Naive thymus-derived CD4-positive, alpha-beta T cell (primary cell): ENCODE measurements around the gene NMNAT2. TPM values are rescaled to one million over a fixed set of nuclear protein-coding genes. Genes with fewer than 3 reads are reported as not detected.
"Not testable (repeated sequence)": the region's sequence is repeated elsewhere in the genome, so short reads cannot be mapped to it uniquely, and the experiment has no call there.

Source experiments
- ATAC-seq: fragments of 150-1000 bp; cut with Tn5 transposase; 2 replicates; pipeline ENCODE4 v1.10.0; 2021; ENCODE audit warnings: mild to moderate bottlenecking, moderate library complexity
- CTCF ChIA-PET: fragments of 350-600 bp; sonication (Branson Sonifier 250); formaldehyde crosslinking; loops from one replicate; lab custom pipeline; 2021; ENCODE audit warnings: antibody characterized with exemption; lab: Charles Lee
- POLR2A ChIA-PET: fragments of 350-600 bp; sonication (Branson Sonifier 250); formaldehyde crosslinking; loops from one replicate; lab custom pipeline; 2021; ENCODE audit warnings: antibody characterized with exemption, inconsistent platforms; lab: Charles Lee
- DNase-seq, 9 donors: peaks; one replicate each; pipeline versions ENCODE4 v3.0.0 to v3.0.0-alpha.2; 2020 to 2022; ENCODE audit warnings: mixed read lengths in 1 of 9
- H3K27ac ChIP-seq: one replicate; pipeline ENCODE4 v1.7.0; 2013; ENCODE audit warnings: mild to moderate bottlenecking, low read depth, low read length, moderate library complexity
- H3K27me3 ChIP-seq, 2 donors: one replicate each; pipeline ENCODE4 v1.7.0; 2013; ENCODE audit warnings: low read length in 2 of 2, mild to moderate bottlenecking in 2 of 2, moderate library complexity in 2 of 2; ENCODE audit not compliant: control insufficient read depth in 2 of 2, insufficient read depth in 2 of 2
- H3K36me3 ChIP-seq, 3 experiments: 1 replicate in 2 of 3; 2 replicates in 1 of 3; pipeline ENCODE4 v1.7.0; 2013; ENCODE audit warnings: low read length in 3 of 3, mild to moderate bottlenecking in 3 of 3, moderate library complexity in 1 of 3; ENCODE audit not compliant: insufficient read depth in 3 of 3, control insufficient read depth in 2 of 3
- H3K4me1 ChIP-seq, 2 donors: one replicate each; pipeline ENCODE4 v1.7.0; 2013; ENCODE audit warnings: low read length in 2 of 2, mild to moderate bottlenecking in 2 of 2, moderate library complexity in 1 of 2; ENCODE audit not compliant: control insufficient read depth in 2 of 2, insufficient read depth in 2 of 2
- H3K4me3 ChIP-seq: 2 replicates; pipeline ENCODE4 v1.7.0; 2013; ENCODE audit warnings: mild to moderate bottlenecking, low read length
- H3K9me3 ChIP-seq, 3 experiments: 1 replicate in 2 of 3; 2 replicates in 1 of 3; pipeline ENCODE4 v1.7.0; 2013; ENCODE audit warnings: low read length in 3 of 3; ENCODE audit not compliant: control insufficient read depth in 2 of 3
- H3K27ac Mint-ChIP-seq, 9 donors: one replicate each; pipeline ENCODE4 v1.8.0; 2020 to 2022; ENCODE audit warnings: mixed read lengths in 9 of 9, mild to moderate bottlenecking in 8 of 9, moderate library complexity in 5 of 9, inconsistent platforms in 2 of 9
- H3K27me3 Mint-ChIP-seq, 5 donors: one replicate each; pipeline ENCODE4 v1.8.0; 2021 to 2022; ENCODE audit warnings: mixed read lengths in 5 of 5, mild to moderate bottlenecking in 1 of 5
- H3K36me3 Mint-ChIP-seq, 5 donors: one replicate each; pipeline ENCODE4 v1.8.0; 2020 to 2022; ENCODE audit warnings: mixed read lengths in 5 of 5, mild to moderate bottlenecking in 3 of 5, inconsistent platforms in 1 of 5
- H3K4me1 Mint-ChIP-seq, 7 donors: one replicate each; pipeline ENCODE4 v1.8.0; 2020 to 2022; ENCODE audit warnings: mixed read lengths in 7 of 7, mild to moderate bottlenecking in 3 of 7, inconsistent platforms in 1 of 7
- H3K4me3 Mint-ChIP-seq, 10 donors: one replicate each; pipeline ENCODE4 v1.8.0; 2020 to 2022; ENCODE audit warnings: mild to moderate bottlenecking in 10 of 10, mixed read lengths in 10 of 10, moderate library complexity in 6 of 10, inconsistent platforms in 2 of 10
- H3K9me3 Mint-ChIP-seq, 11 donors: one replicate each; pipeline ENCODE4 v1.8.0; 2020 to 2022; ENCODE audit warnings: mixed read lengths in 11 of 11, mild to moderate bottlenecking in 4 of 11, inconsistent platforms in 1 of 11, moderate library complexity in 1 of 11
- intact Hi-C, 2 donors: fragments of 100-400 bp; cut with micrococcal nuclease; formaldehyde crosslinking; loops; one replicate each; pipeline ENCODE4 v1.15.1; 2023
- polyA plus RNA-seq, 2 donors: library from polyadenylated mRNA; unstranded; fragments of 300-500 nt; fragmentation: Illumina TruSeq; gene quantifications; one replicate each; pipeline ENCODE4 v1.2.3, GENCODE V29; 2021
- total RNA-seq, 6 experiments: library from RNA in 5 of 6; stranded (reverse) in 5 of 6; gene quantifications; 1 replicate in 5 of 6; 2 replicates in 1 of 6; pipeline ENCODE4 v1.2.3 and lab custom pipeline; 2021 to 2026

The NMNAT2 gene
- total and polyA plus RNA-seq, 7 experiments from 2014 or later, result 0.07 to 0.24 TPM; not detected in 5

- no peaks in the 10 kb centered on the region for H3K9me3 Mint-ChIP-seq
- no peak overlapping the region for H3K4me3 Mint-ChIP-seq
- no peaks in the 10 kb centered on the region for H3K36me3 Mint-ChIP-seq
- Histone ChIP-seq H3K4me1 (no peaks in the 10 kb centered on the region), H3K9me3 (no peaks in the 10 kb centered on the region), H3K27me3 (no peaks in the 10 kb centered on the region), H3K27ac (no peak overlapping the region), H3K4me3 (no peak overlapping the region), H3K36me3 (no peaks in the 10 kb centered on the region)
- no peak overlapping the region for H3K27ac Mint-ChIP-seq
- ChIA-PET CTCF (no interaction called here), POLR2A (no interaction called here)
- peaks cover 4 to 18% (median 8%) of the 10 kb centered on the region in 5 donors for H3K27me3 Mint-ChIP-seq
- DNase-seq (no peak), ATAC-seq (no peak)
- no peaks in the 10 kb centered on the region for H3K4me1 Mint-ChIP-seq
- intact Hi-C loops, result no loop called here
These were observed 175.6 kb downstream of the NMNAT2 start for GRCh38 chr1:183242556-183242955.

- H3K4me3 ChIP-seq, result no peak overlapping the region
- no peak overlapping the region for H3K27ac ChIP-seq
- ATAC-seq, result no peak
- POLR2A ChIA-PET, result no interaction called here
- Mint-ChIP-seq H3K9me3 (no peaks in the 10 kb centered on the region), H3K4me3 (no peak overlapping the region), H3K27me3 (peaks cover 4 to 14% (median 8%) of the 10 kb centered on the region in 5 donors), H3K36me3 (no peaks in the 10 kb centered on the region), H3K27ac (no peak overlapping the region), H3K4me1 (no peaks in the 10 kb centered on the region)
- intact Hi-C loops, result no loop called here
- CTCF ChIA-PET, result no interaction called here
- H3K9me3 ChIP-seq, result no peaks in the 10 kb centered on the region
- H3K4me1 ChIP-seq, result no peaks in the 10 kb centered on the region
- no peaks in the 10 kb centered on the region for H3K27me3 ChIP-seq
- H3K36me3 ChIP-seq, result no peaks in the 10 kb centered on the region
- no peak for DNase-seq
These were observed 176.7 kb downstream of the NMNAT2 start for GRCh38 chr1:183241471-183241870.

- H3K4me3 ChIP-seq, CTCF ChIA-PET, ATAC-seq, H3K4me1 Mint-ChIP-seq, H3K9me3 ChIP-seq, intact Hi-C loops, H3K27me3 ChIP-seq, H3K36me3 Mint-ChIP-seq, DNase-seq, H3K27ac ChIP-seq, H3K4me1 ChIP-seq, H3K9me3 Mint-ChIP-seq, POLR2A ChIA-PET, H3K27ac Mint-ChIP-seq, H3K36me3 ChIP-seq, H3K4me3 Mint-ChIP-seq: not testable (repeated sequence)
- H3K27me3 Mint-ChIP-seq, result peaks cover 4 to 12% (median 6%) of the 10 kb centered on the region in 5 donors
These were observed 177.3 kb downstream of the NMNAT2 start for GRCh38 chr1:183240853-183241252.

GRCh38 chr1:183240526-183240825, 177.7 kb downstream of the NMNAT2 start:
- no peak for DNase-seq
- Histone ChIP-seq H3K4me1 (no peaks in the 10 kb centered on the region), H3K4me3 (no peak overlapping the region), H3K27me3 (no peaks in the 10 kb centered on the region), H3K9me3 (no peaks in the 10 kb centered on the region), H3K36me3 (no peaks in the 10 kb centered on the region), H3K27ac (no peak overlapping the region)
- no peaks in the 10 kb centered on the region for H3K36me3 Mint-ChIP-seq
- ChIA-PET POLR2A (no interaction called here), CTCF (no interaction called here)
- H3K4me1 Mint-ChIP-seq, result no peaks in the 10 kb centered on the region
- intact Hi-C loops, result no loop called here
- H3K4me3 Mint-ChIP-seq, result no peak overlapping the region
- no peak for ATAC-seq
- no peak overlapping the region for H3K27ac Mint-ChIP-seq
- no peaks in the 10 kb centered on the region for H3K9me3 Mint-ChIP-seq
- peaks cover under 1 to 12% (median 6%) of the 10 kb centered on the region in 5 donors for H3K27me3 Mint-ChIP-seq

GRCh38 chr1:183239793-183240525, 178.2 kb downstream of the NMNAT2 start:
- Mint-ChIP-seq H3K27ac (no peak overlapping the region), H3K9me3 (no peaks in the 10 kb centered on the region), H3K4me3 (no peak overlapping the region), H3K36me3 (no peaks in the 10 kb centered on the region), H3K27me3 (peaks cover 0 to 15% (median 4%) of the 10 kb centered on the region in 5 donors), H3K4me1 (no peaks in the 10 kb centered on the region)
- ATAC-seq (no peak), DNase-seq (no peak)
- H3K36me3 ChIP-seq, result no peaks in the 10 kb centered on the region
- ChIA-PET CTCF (no interaction called here), POLR2A (no interaction called here)
- H3K27me3 ChIP-seq, result no peaks in the 10 kb centered on the region
- no peak overlapping the region for H3K27ac ChIP-seq
- H3K9me3 ChIP-seq, result no peaks in the 10 kb centered on the region
- no peaks in the 10 kb centered on the region for H3K4me1 ChIP-seq
- no peak overlapping the region for H3K4me3 ChIP-seq
- intact Hi-C loops, result no loop called here

DNA sequence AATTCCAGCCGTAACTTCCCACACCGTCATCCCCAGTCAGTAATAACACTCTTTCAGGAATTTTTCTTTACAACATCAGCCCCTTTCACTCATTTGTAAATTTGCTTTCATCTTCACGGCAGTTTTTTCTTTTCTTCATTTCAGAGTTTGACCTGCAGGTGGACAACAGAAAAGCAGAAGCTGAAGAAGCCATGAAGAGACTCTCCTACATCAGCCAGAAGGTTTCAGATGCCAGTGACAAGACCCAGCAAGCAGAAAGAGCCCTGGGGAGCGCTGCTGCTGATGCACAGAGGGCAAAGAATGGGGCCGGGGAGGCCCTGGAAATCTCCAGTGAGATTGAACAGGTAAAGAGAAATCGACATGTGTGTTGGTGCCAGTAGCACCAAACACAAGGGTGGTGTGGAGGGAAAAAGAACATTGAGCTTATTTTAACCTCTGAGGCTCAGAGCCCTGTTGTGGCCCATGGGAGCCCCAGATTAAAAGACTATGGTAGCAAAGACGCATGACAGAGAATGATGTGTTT, 178.9 kb downstream of the NMNAT2 start:
- Mint-ChIP-seq H3K27ac (no peak overlapping the region), H3K9me3 (no peaks in the 10 kb centered on the region), H3K36me3 (no peaks in the 10 kb centered on the region), H3K27me3 (peaks cover 0 to 14% (median 4%) of the 10 kb centered on the region in 5 donors), H3K4me1 (no peaks in the 10 kb centered on the region), H3K4me3 (no peak overlapping the region)
- Histone ChIP-seq H3K27ac (no peak overlapping the region), H3K36me3 (no peaks in the 10 kb centered on the region), H3K9me3 (no peaks in the 10 kb centered on the region), H3K27me3 (no peaks in the 10 kb centered on the region), H3K4me3 (no peak overlapping the region), H3K4me1 (no peaks in the 10 kb centered on the region)
- ChIA-PET CTCF (no interaction called here), POLR2A (no interaction called here)
- ATAC-seq, result no peak
- DNase-seq, result no peak
- intact Hi-C loops, result no loop called here

GRCh38 chr1:183238071-183238470, 180.1 kb downstream of the NMNAT2 start:
- Mint-ChIP-seq H3K9me3 (no peaks in the 10 kb centered on the region), H3K4me3 (no peak overlapping the region), H3K36me3 (no peaks in the 10 kb centered on the region), H3K27me3 (peaks cover 0 to 11% (median 4%) of the 10 kb centered on the region in 5 donors), H3K4me1 (no peaks in the 10 kb centered on the region), H3K27ac (no peak overlapping the region)
- no peak overlapping the region for H3K27ac ChIP-seq
- ChIA-PET CTCF (no interaction called here), POLR2A (no interaction called here)
- DNase-seq (no peak), ATAC-seq (no peak)
- H3K36me3 ChIP-seq, result no peaks in the 10 kb centered on the region
- H3K9me3 ChIP-seq, result no peaks in the 10 kb centered on the region
- no peaks in the 10 kb centered on the region for H3K27me3 ChIP-seq
- H3K4me1 ChIP-seq, result no peaks in the 10 kb centered on the region
- intact Hi-C loops, result no loop called here
- no peak overlapping the region for H3K4me3 ChIP-seq
